ENCODE measurements around the gene PSMA1.
A peak's percentile ranks its signal among the peaks of the same experiment; 100 is the strongest.

Gene PSMA1

GRCh38 chr11:14502039-14502438 lies 18.1 kb downstream of the PSMA1 start:
- no peaks in the 10 kb centered on the region for H3K27me3 ChIP-seq (ENCODE audit: control insufficient read depth, insufficient read depth, low read length, poor library complexity, severe bottlenecking)
- WGBS, 2 experiments = 93 to 95% methylated on average over 4 of the region's 4 CpGs
- H3K36me3 ChIP-seq (ENCODE audit: control insufficient read depth, insufficient read depth, low read length) = peaks cover 28% of the 10 kb centered on the region
- no peaks in the 10 kb centered on the region for H3K9me3 ChIP-seq (ENCODE audit: control insufficient read depth, low read length)
- peaks cover 5% of the 10 kb centered on the region for H3K4me1 ChIP-seq (ENCODE audit: control insufficient read depth, insufficient read depth, low read length)
- H3K27ac ChIP-seq (ENCODE audit: insufficient read depth, low read depth, low read length, poor library complexity, severe bottlenecking) = no peak overlapping the region
- no peak overlapping the region for H3K4me3 ChIP-seq (ENCODE audit: insufficient read depth, low read depth, low read length)

DNA sequence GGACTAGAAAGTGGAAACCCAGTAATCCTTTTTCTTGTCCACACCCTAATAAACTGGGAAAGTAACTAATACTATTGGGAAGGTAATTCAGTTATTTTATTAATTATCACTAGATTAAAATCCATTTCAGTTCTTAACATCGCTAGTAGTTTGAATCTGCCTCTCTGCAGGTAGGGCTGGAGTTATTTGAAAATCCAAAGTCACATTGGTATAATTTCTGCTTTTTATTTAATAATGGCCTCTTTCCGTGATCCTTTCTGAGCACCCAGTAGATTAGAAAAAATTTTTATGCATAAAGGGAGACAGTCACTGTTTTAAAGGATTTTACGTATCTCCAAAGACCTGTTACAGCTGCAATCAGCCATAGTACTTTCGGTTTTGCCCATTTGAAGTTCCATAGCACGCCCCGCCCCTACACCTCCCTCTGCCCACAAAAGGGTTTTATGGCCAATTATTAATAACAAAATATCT lies 20.0 kb downstream of the PSMA1 start:
- Histone ChIP-seq H3K27ac (ENCODE audit: insufficient read depth, low read depth, low read length, poor library complexity, severe bottlenecking) (peak overlapping the region; percentile 85), H3K9me3 (ENCODE audit: control insufficient read depth, low read length) (no peaks in the 10 kb centered on the region), H3K36me3 (ENCODE audit: control insufficient read depth, insufficient read depth, low read length) (peaks cover 10% of the 10 kb centered on the region), H3K4me3 (ENCODE audit: insufficient read depth, low read depth, low read length) (peak overlapping the region; percentile 86), H3K4me1 (ENCODE audit: control insufficient read depth, insufficient read depth, low read length) (peaks cover 5% of the 10 kb centered on the region), H3K27me3 (ENCODE audit: control insufficient read depth, insufficient read depth, low read length, poor library complexity, severe bottlenecking) (no peaks in the 10 kb centered on the region)
- 10 to 18% methylated on average over 4 to 6 of the region's 6 CpGs for WGBS, 2 experiments

DNA sequence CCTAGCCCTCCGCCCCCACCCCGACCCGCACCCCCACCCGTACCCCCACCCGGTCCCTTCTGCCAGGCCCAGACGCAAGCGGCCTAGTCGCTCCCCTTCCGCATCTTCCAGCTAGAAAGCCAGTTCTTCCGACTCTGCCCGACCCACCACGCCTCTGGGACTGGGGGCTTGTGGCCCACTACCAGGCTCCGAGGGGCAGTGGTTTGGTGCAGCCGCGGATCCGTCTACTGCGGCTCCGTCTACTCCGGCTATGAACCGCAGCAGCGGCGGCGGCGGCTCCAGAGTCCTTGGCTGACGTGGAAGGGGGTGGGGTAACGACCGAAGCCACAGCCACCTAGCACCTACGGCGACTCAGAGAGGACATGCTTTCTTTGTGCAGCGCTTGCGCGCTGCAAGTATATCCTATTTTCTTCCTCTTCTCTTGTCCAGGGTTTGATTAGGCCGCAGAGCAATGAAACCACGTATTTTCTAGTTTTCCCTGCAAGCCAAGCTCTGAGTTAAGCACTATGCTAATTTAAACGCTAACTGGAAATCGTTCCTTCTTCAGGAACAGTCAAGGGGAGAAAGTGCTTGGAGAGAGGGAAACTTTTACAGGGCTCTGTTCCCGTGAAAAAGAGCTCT lies 20.5 kb downstream of the PSMA1 start, which contains the start of gene COPB1:
Gene COPB1, minus strand, starts transcription at position 252 of the 621 bp plus-strand sequence. CDS start 883 bp downstream, outside the sequence.
- H3K36me3 ChIP-seq (ENCODE audit: control insufficient read depth, insufficient read depth, low read length) = peaks cover 7% of the 10 kb centered on the region
- H3K27me3 ChIP-seq (ENCODE audit: control insufficient read depth, insufficient read depth, low read length, poor library complexity, severe bottlenecking) = no peaks in the 10 kb centered on the region
- H3K9me3 ChIP-seq (ENCODE audit: control insufficient read depth, low read length) = no peaks in the 10 kb centered on the region
- peak within 1 kb of the TSS; percentile 85 for H3K27ac ChIP-seq (ENCODE audit: insufficient read depth, low read depth, low read length, poor library complexity, severe bottlenecking)
- peak within 1 kb of the TSS; percentile 86 for H3K4me3 ChIP-seq (ENCODE audit: insufficient read depth, low read depth, low read length)
- WGBS, 2 experiments = 0% methylated on average over 32 to 34 of the region's 37 CpGs
- peaks cover 5% of the 10 kb centered on the region for H3K4me1 ChIP-seq (ENCODE audit: control insufficient read depth, insufficient read depth, low read length)

DNA sequence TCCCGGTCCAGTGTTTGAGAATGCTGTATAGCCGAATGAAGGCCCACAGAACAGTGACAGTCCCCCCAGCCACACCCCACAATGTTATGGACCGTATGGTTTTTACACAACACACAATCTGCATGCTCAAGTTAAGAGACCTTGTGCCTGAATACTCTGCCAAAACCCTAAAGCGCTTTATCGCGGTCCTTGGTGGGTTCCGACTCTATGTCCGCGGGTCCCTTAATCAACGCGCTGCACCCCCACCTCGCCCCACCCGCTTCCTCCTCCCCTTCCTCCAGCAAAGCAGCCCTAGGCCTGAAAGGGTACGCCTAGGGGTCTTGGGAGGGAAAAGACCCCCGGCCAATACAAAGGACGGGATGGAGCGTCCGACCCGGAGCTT lies 21.0 kb downstream of the PSMA1 start:
- Histone ChIP-seq H3K27me3 (ENCODE audit: control insufficient read depth, insufficient read depth, low read length, poor library complexity, severe bottlenecking) (no peaks in the 10 kb centered on the region), H3K4me3 (ENCODE audit: insufficient read depth, low read depth, low read length) (peak overlapping the region; percentile 86), H3K9me3 (ENCODE audit: control insufficient read depth, low read length) (no peaks in the 10 kb centered on the region), H3K27ac (ENCODE audit: insufficient read depth, low read depth, low read length, poor library complexity, severe bottlenecking) (no peak overlapping the region), H3K36me3 (ENCODE audit: control insufficient read depth, insufficient read depth, low read length) (peaks cover 7% of the 10 kb centered on the region), H3K4me1 (ENCODE audit: control insufficient read depth, insufficient read depth, low read length) (peaks cover 5% of the 10 kb centered on the region)
- WGBS, 2 experiments = 1 to 2% methylated on average over 19 of the region's 19 CpGs

DNA sequence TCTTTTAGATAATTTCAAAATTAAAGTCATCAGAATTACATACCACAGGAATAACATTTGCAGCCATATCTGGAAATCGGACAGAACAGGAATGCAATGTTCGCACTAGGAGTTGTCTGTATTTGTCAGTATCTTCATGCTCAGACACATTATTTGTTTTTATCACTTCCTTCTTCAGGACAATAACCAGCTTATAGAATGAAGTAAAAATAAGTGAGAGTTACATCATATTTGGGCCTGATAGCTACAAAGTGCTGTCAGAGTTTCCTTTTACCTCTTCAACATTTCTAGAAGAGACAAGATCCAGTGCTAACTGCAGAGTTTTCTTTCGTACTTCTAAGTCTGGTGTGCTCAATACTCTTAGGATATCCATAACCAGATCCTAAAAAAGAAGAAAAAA lies 39.5 kb downstream of the PSMA1 start:
- Histone ChIP-seq H3K27me3 (ENCODE audit: control insufficient read depth, insufficient read depth, low read length, poor library complexity, severe bottlenecking) (no peaks in the 10 kb centered on the region), H3K36me3 (ENCODE audit: control insufficient read depth, insufficient read depth, low read length) (peaks cover 39% of the 10 kb centered on the region), H3K4me1 (ENCODE audit: control insufficient read depth, insufficient read depth, low read length) (no peaks in the 10 kb centered on the region), H3K4me3 (ENCODE audit: insufficient read depth, low read depth, low read length) (no peak overlapping the region), H3K9me3 (ENCODE audit: control insufficient read depth, low read length) (no peaks in the 10 kb centered on the region), H3K27ac (ENCODE audit: insufficient read depth, low read depth, low read length, poor library complexity, severe bottlenecking) (no peak overlapping the region)
- WGBS, 2 experiments = 94 to 97% methylated on average over 3 of the region's 3 CpGs

DNA sequence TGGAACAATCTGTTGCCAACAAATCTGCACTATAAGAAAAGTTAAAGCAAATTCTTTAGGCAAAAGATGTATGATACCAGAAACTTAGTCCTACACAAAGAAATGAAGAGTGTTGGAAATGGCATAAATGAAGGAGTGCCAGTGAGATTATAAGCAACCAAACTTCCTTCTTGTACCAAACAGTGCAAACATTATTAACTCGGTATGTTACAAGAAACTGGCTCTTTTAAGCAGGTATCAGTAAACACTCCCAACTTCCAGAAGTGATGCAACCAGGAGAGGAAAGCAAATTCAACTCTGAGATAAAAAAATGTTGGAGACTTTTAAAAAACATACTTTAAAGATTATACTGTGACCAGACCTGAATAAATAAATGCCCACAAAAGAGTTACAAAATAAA lies 49.1 kb downstream of the PSMA1 start:
- H3K36me3 ChIP-seq (ENCODE audit: control insufficient read depth, insufficient read depth, low read length) = peaks cover 49% of the 10 kb centered on the region
- H3K9me3 ChIP-seq (ENCODE audit: control insufficient read depth, low read length) = no peaks in the 10 kb centered on the region
- no peaks in the 10 kb centered on the region for H3K4me1 ChIP-seq (ENCODE audit: control insufficient read depth, insufficient read depth, low read length)
- H3K4me3 ChIP-seq (ENCODE audit: insufficient read depth, low read depth, low read length) = no peak overlapping the region
- H3K27me3 ChIP-seq (ENCODE audit: control insufficient read depth, insufficient read depth, low read length, poor library complexity, severe bottlenecking) = no peaks in the 10 kb centered on the region
- H3K27ac ChIP-seq (ENCODE audit: insufficient read depth, low read depth, low read length, poor library complexity, severe bottlenecking) = no peak overlapping the region
- WGBS, 2 experiments = 91 to 100% methylated on average over 1 of the region's 1 CpG

DNA sequence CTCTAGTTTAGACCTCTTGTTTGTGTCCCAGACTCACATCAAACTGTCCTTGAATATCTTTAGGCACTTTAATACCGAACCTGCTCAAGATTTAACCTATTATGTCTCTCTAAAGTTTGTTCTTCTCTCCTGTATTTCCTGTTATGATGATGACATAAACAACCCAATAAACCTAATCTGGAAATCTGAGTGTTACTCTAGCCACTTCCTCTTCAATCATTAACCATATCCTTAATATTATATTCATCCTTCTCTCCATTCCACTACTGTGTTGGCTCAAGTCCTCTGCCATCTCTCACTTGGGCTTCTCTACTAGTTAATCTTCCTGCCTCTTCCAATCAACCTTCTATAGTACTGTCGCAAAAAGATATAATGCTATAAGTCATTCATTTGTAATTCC lies 56.6 kb downstream of the PSMA1 start:
- peaks cover 72% of the 10 kb centered on the region for H3K36me3 ChIP-seq (ENCODE audit: control insufficient read depth, insufficient read depth, low read length)

GRCh38 chr11:14460147-14460546 lies 60.0 kb downstream of the PSMA1 start:
- Histone ChIP-seq H3K4me3 (ENCODE audit: insufficient read depth, low read depth, low read length) (no peak overlapping the region), H3K36me3 (ENCODE audit: control insufficient read depth, insufficient read depth, low read length) (peaks cover 58% of the 10 kb centered on the region), H3K27ac (ENCODE audit: insufficient read depth, low read depth, low read length, poor library complexity, severe bottlenecking) (no peak overlapping the region), H3K4me1 (ENCODE audit: control insufficient read depth, insufficient read depth, low read length) (no peaks in the 10 kb centered on the region), H3K9me3 (ENCODE audit: control insufficient read depth, low read length) (no peaks in the 10 kb centered on the region), H3K27me3 (ENCODE audit: control insufficient read depth, insufficient read depth, low read length, poor library complexity, severe bottlenecking) (no peaks in the 10 kb centered on the region)

More for the DNA sequence above, 56.6 kb downstream of the PSMA1 start:
- Histone ChIP-seq H3K9me3 (ENCODE audit: control insufficient read depth, low read length) (no peaks in the 10 kb centered on the region), H3K4me3 (ENCODE audit: insufficient read depth, low read depth, low read length) (no peak overlapping the region), H3K27ac (ENCODE audit: insufficient read depth, low read depth, low read length, poor library complexity, severe bottlenecking) (no peak overlapping the region), H3K27me3 (ENCODE audit: control insufficient read depth, insufficient read depth, low read length, poor library complexity, severe bottlenecking) (no peaks in the 10 kb centered on the region), H3K4me1 (ENCODE audit: control insufficient read depth, insufficient read depth, low read length) (no peaks in the 10 kb centered on the region)
- 94 to 95% methylated on average over 2 of the region's 2 CpGs for WGBS, 2 experiments

- H3K27me3 ChIP-seq (ENCODE audit: control insufficient read depth, insufficient read depth, low read length, poor library complexity, severe bottlenecking) = no peaks in the 10 kb centered on the region
- no peaks in the 10 kb centered on the region for H3K4me1 ChIP-seq (ENCODE audit: control insufficient read depth, insufficient read depth, low read length)
- H3K9me3 ChIP-seq (ENCODE audit: control insufficient read depth, low read length) = no peaks in the 10 kb centered on the region
- H3K36me3 ChIP-seq (ENCODE audit: control insufficient read depth, insufficient read depth, low read length) = peaks cover 41% of the 10 kb centered on the region
- 92 to 94% methylated on average over 3 of the region's 3 CpGs for WGBS, 2 experiments
- no peak overlapping the region for H3K27ac ChIP-seq (ENCODE audit: insufficient read depth, low read depth, low read length, poor library complexity, severe bottlenecking)
- H3K4me3 ChIP-seq (ENCODE audit: insufficient read depth, low read depth, low read length) = no peak overlapping the region
Observed at GRCh38 chr11:14458377-14458776, 61.8 kb downstream of the PSMA1 start.

- H3K9me3 ChIP-seq (ENCODE audit: control insufficient read depth, low read length) = no peaks in the 10 kb centered on the region
- 96% methylated on average over 2 to 3 of the region's 3 CpGs for WGBS, 2 experiments
Observed at GRCh38 chr11:14455648-14456430, 64.3 kb downstream of the PSMA1 start.

More at GRCh38 chr11:14455648-14456430, 64.3 kb downstream of the PSMA1 start:
- Histone ChIP-seq H3K4me3 (ENCODE audit: insufficient read depth, low read depth, low read length) (no peak overlapping the region), H3K36me3 (ENCODE audit: control insufficient read depth, insufficient read depth, low read length) (peaks cover 20% of the 10 kb centered on the region), H3K27ac (ENCODE audit: insufficient read depth, low read depth, low read length, poor library complexity, severe bottlenecking) (no peak overlapping the region), H3K4me1 (ENCODE audit: control insufficient read depth, insufficient read depth, low read length) (no peaks in the 10 kb centered on the region), H3K27me3 (ENCODE audit: control insufficient read depth, insufficient read depth, low read length, poor library complexity, severe bottlenecking) (no peaks in the 10 kb centered on the region)

All from ectodermal cell (in vitro differentiated cells).